ENCODE data around the gene SYN1. TPM values are rescaled to one million over a fixed set of nuclear protein-coding genes. Genes with fewer than 3 reads are reported as not detected.

Gene SYN1
- polyA plus RNA-seq, 1 donor (not counting 4 experiments of a cell fraction or from before 2014, with no cell fraction given): 0.07 TPM

DNA sequence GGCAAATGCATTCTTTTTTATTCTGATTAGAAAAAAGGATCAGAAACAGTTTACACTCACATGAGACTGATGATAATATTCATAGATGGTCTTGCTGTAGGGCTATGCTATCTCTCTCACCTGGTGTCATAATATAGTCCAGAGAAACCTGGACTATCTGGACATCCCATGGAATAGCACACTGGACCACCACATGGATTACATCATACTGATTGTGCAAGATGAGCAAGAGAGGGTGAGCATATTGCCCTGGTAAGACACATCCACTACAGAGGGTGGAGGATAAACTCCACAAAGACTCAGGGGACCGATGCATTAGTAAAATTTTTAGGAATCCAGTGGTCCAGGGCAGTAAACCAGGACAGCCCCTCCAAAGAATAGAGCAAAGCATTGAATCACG lies 8.2 kb downstream of the SYN1 start:
- Histone ChIP-seq H3K4me3 (ENCODE audit: control insufficient read depth in 2 of 3, extremely low read depth in 1 of 3, insufficient read depth in 2 of 3, low read depth in 1 of 3, low read length in 3 of 3) (no peak overlapping the region), H4K20me1 (ENCODE audit: control insufficient read depth, extremely low read depth, insufficient read depth, low read length) (no peaks in the 10 kb centered on the region), H3K9me1 (ENCODE audit: control insufficient read depth, extremely low read depth, insufficient read depth, low read length) (no peaks in the 10 kb centered on the region), H3K9ac (ENCODE audit: control insufficient read depth, extremely low read depth, insufficient read depth, low read length) (no peak overlapping the region), H3K4me2 (ENCODE audit: control insufficient read depth, extremely low read depth, insufficient read depth, low read depth, low read length) (no peak overlapping the region), H3K4me1 (ENCODE audit: control insufficient read depth, extremely low read depth, insufficient read depth, low read length) (no peaks in the 10 kb centered on the region), H3K27me3 (ENCODE audit: control insufficient read depth, extremely low read depth, insufficient read depth, low read length) (no peaks in the 10 kb centered on the region), H3K27ac (ENCODE audit: control insufficient read depth, insufficient read depth, low read length) (no peak overlapping the region), H3K9me3 (ENCODE audit: control insufficient read depth, low read depth, low read length) (no peaks in the 10 kb centered on the region), H2AFZ (ENCODE audit: control insufficient read depth, low read length) (no peak overlapping the region), H3K36me3 (ENCODE audit: control insufficient read depth in 2 of 2, extremely low read depth in 1 of 2, insufficient read depth in 2 of 2, low read length in 2 of 2) (no peaks in the 10 kb centered on the region), H3K79me2 (ENCODE audit: control insufficient read depth, insufficient read depth, low read length) (no peaks in the 10 kb centered on the region)
- no peak for DNase-seq (ENCODE audit: low read depth, low spot score)
- dilution Hi-C loops (cut with MboI; ENCODE audit: extremely low pct_ligation_motif_present, low sequenced_read_pairs): no loop called here
- no peak for FAIRE-seq
- TF ChIP-seq, protein P1, sequence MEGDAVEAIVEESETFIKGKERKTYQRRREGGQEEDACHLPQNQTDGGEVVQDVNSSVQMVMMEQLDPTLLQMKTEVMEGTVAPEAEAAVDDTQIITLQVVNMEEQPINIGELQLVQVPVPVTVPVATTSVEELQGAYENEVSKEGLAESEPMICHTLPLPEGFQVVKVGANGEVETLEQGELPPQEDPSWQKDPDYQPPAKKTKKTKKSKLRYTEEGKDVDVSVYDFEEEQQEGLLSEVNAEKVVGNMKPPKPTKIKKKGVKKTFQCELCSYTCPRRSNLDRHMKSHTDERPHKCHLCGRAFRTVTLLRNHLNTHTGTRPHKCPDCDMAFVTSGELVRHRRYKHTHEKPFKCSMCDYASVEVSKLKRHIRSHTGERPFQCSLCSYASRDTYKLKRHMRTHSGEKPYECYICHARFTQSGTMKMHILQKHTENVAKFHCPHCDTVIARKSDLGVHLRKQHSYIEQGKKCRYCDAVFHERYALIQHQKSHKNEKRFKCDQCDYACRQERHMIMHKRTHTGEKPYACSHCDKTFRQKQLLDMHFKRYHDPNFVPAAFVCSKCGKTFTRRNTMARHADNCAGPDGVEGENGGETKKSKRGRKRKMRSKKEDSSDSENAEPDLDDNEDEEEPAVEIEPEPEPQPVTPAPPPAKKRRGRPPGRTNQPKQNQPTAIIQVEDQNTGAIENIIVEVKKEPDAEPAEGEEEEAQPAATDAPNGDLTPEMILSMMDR (optimal IDR thresholded peaks at IDR 0.05 in 1 of 3, IDR thresholded peaks at IDR 0.05 in 1 of 3, conservative IDR thresholded peaks at IDR 0.05 in 1 of 3; ENCODE audit: extremely low read depth in 1 of 3, insufficient read depth in 2 of 3, low read length in 3 of 3): no peak
- no peak for TF ChIP-seq EZH2 (IDR thresholded peaks at IDR 0.05; ENCODE audit: low read length)

DNA sequence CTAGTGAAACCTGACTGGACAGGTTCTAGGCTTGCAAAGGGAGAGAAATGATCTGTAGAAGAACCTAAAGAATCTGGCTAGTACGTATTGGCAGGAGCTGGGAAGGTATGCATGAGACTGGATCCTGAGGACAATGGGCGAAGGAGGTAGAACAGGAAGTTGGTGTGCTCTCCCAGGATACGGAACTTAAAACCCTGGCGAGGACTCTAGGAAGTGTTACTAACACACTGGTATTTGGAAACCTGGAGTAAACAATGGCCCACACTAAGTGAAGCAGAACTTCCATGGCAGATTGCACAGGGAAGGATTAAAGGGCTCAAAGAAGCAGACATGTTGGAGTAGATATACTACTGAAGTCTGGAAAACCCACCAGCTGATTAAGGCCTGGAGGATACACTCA lies 9.1 kb downstream of the SYN1 start:
- Histone ChIP-seq H3K27ac (ENCODE audit: control insufficient read depth, insufficient read depth, low read length) (no peak overlapping the region), H3K36me3 (ENCODE audit: control insufficient read depth in 2 of 2, extremely low read depth in 1 of 2, insufficient read depth in 2 of 2, low read length in 2 of 2) (no peaks in the 10 kb centered on the region), H3K4me3 (ENCODE audit: control insufficient read depth in 2 of 3, extremely low read depth in 1 of 3, insufficient read depth in 2 of 3, low read depth in 1 of 3, low read length in 3 of 3) (no peak overlapping the region), H2AFZ (ENCODE audit: control insufficient read depth, low read length) (no peak overlapping the region), H3K9ac (ENCODE audit: control insufficient read depth, extremely low read depth, insufficient read depth, low read length) (no peak overlapping the region), H3K4me2 (ENCODE audit: control insufficient read depth, extremely low read depth, insufficient read depth, low read depth, low read length) (no peak overlapping the region), H3K9me1 (ENCODE audit: control insufficient read depth, extremely low read depth, insufficient read depth, low read length) (no peaks in the 10 kb centered on the region), H3K27me3 (ENCODE audit: control insufficient read depth, extremely low read depth, insufficient read depth, low read length) (no peaks in the 10 kb centered on the region), H3K9me3 (ENCODE audit: control insufficient read depth, low read depth, low read length) (no peaks in the 10 kb centered on the region), H3K4me1 (ENCODE audit: control insufficient read depth, extremely low read depth, insufficient read depth, low read length) (no peaks in the 10 kb centered on the region), H4K20me1 (ENCODE audit: control insufficient read depth, extremely low read depth, insufficient read depth, low read length) (no peaks in the 10 kb centered on the region), H3K79me2 (ENCODE audit: control insufficient read depth, insufficient read depth, low read length) (no peaks in the 10 kb centered on the region)
- DNase-seq (ENCODE audit: low read depth, low spot score) (no peak), FAIRE-seq (no peak)
- no peak for TF ChIP-seq EZH2 (IDR thresholded peaks at IDR 0.05; ENCODE audit: low read length)
- TF ChIP-seq, protein P1 (optimal IDR thresholded peaks at IDR 0.05 in 1 of 3, IDR thresholded peaks at IDR 0.05 in 1 of 3, conservative IDR thresholded peaks at IDR 0.05 in 1 of 3; ENCODE audit: extremely low read depth in 1 of 3, insufficient read depth in 2 of 3, low read length in 3 of 3): no peak
- dilution Hi-C loops (cut with MboI; ENCODE audit: extremely low pct_ligation_motif_present, low sequenced_read_pairs): no loop called here
